HG02870 (cell line): ENCODE measurements around the gene RPS24.

Experiments
- ATAC-seq: cut with Tn5 transposase; IDR thresholded peaks from one replicate; pipeline ENCODE4 v1.9.1; 2021; ENCODE audit warnings: mild to moderate bottlenecking, moderate library complexity; ENCODE audit not compliant: unreplicated experiment

Gene RPS24

GRCh38 chr10:78025685-78026364 is 7.8 kb upstream of the RPS24 start:
- ATAC-seq = no peak

- peak; percentile 2 for ATAC-seq
Observed at GRCh38 chr10:78028438-78029268, 5.0 kb upstream of the RPS24 start.

GRCh38 chr10:78029269-78030226 is 4.1 kb upstream of the RPS24 start, which contains the start of gene POLR3A:
TSS of gene POLR3A (minus strand) at chr10:78029515. CDS start at chr10:78029407, 108 bp downstream.
- peak; percentile 47 for ATAC-seq

GRCh38 chr10:78033387-78033636 is 351 bp upstream of the RPS24 start:
- no peak for ATAC-seq

- no peak for ATAC-seq
Observed at GRCh38 chr10:78035025-78035424, 1.4 kb downstream of the RPS24 start.

- no peak for ATAC-seq
Observed at GRCh38 chr10:78035437-78035836, 1.8 kb downstream of the RPS24 start.

GRCh38 chr10:78035933-78036583 is 2.4 kb downstream of the RPS24 start:
- no peak for ATAC-seq

GRCh38 chr10:78038105-78038504 is 4.4 kb downstream of the RPS24 start:
- ATAC-seq = no peak

GRCh38 chr10:78038791-78039547 is 5.3 kb downstream of the RPS24 start:
- ATAC-seq = no peak

GRCh38 chr10:78039743-78040142 is 6.1 kb downstream of the RPS24 start:
- no peak for ATAC-seq

GRCh38 chr10:78041170-78042057 is 7.8 kb downstream of the RPS24 start:
- ATAC-seq = no peak

GRCh38 chr10:78042058-78042751 is 8.5 kb downstream of the RPS24 start:
- no peak for ATAC-seq

GRCh38 chr10:78042752-78043104 is 9.1 kb downstream of the RPS24 start:
- ATAC-seq = no peak

GRCh38 chr10:78044179-78044578 is 10.5 kb downstream of the RPS24 start:
- no peak for ATAC-seq

GRCh38 chr10:78044699-78045098 is 11.0 kb downstream of the RPS24 start:
- ATAC-seq = no peak

- ATAC-seq = peak; percentile 61
Observed at GRCh38 chr10:78045237-78045636, 11.6 kb downstream of the RPS24 start.

- no peak for ATAC-seq
Observed at GRCh38 chr10:78045856-78046255, 12.2 kb downstream of the RPS24 start.

GRCh38 chr10:78046711-78047269 is 13.1 kb downstream of the RPS24 start:
- ATAC-seq = no peak
